Measurements from ENCODE around the gene SF3A1. TPM values are rescaled to one million over a fixed set of nuclear protein-coding genes. Genes with fewer than 3 reads are reported as not detected.

Gene SF3A1
- total RNA-seq, 2 experiments from 2014 or later, result 335 to 388 TPM

GRCh38 chr22:30373331-30374325 is 16.9 kb upstream of the SF3A1 start:
- POLR2A ChIA-PET, result no interaction called here
- H3K27me3 Mint-ChIP-seq, result no peaks in the 10 kb centered on the region
- no peak overlapping the region for H3K4me3 ChIP-seq (ENCODE audit: low read length)
- CTCF ChIA-PET, result no interaction called here
- H3K27ac ChIP-seq (ENCODE audit: low read depth in 1 of 2, low read length in 2 of 2), result no peak overlapping the region
- no peak for DNase-seq
- H3K36me3 ChIP-seq (ENCODE audit: insufficient read depth, low read length), result no peaks in the 10 kb centered on the region
- ATAC-seq (ENCODE audit: poor library complexity), result no peak
- H3K36me3 Mint-ChIP-seq (ENCODE audit: low read depth), result no peaks in the 10 kb centered on the region
- H3K4me3 Mint-ChIP-seq, result no peak overlapping the region
- no peaks in the 10 kb centered on the region for H3K9me3 ChIP-seq (ENCODE audit: control insufficient read depth in 1 of 2, insufficient read depth in 1 of 2, low read length in 2 of 2)
- no peaks in the 10 kb centered on the region for H3K4me1 ChIP-seq (ENCODE audit: insufficient read depth, low read length)
- intact Hi-C loops (cut with DNase I, micrococcal nuclease), result no loop called here
- TF ChIP-seq CTCF (IDR thresholded peaks at IDR 0.05), result no peak
- no peaks in the 10 kb centered on the region for H3K9me3 Mint-ChIP-seq
- H3K27ac Mint-ChIP-seq, result no peak overlapping the region
- H3K27me3 ChIP-seq (ENCODE audit: control insufficient read depth in 1 of 2, insufficient read depth in 2 of 2, low read length in 2 of 2), result no peaks in the 10 kb centered on the region
- no peaks in the 10 kb centered on the region for H3K4me1 Mint-ChIP-seq (ENCODE audit: low read depth)

GRCh38 chr22:30372915-30373314 is 16.2 kb upstream of the SF3A1 start:
- Histone ChIP-seq H3K36me3 (ENCODE audit: insufficient read depth, low read length) (no peaks in the 10 kb centered on the region), H3K4me3 (ENCODE audit: low read length) (no peak overlapping the region), H3K27ac (ENCODE audit: low read depth in 1 of 2, low read length in 2 of 2) (no peak overlapping the region), H3K9me3 (ENCODE audit: control insufficient read depth in 1 of 2, insufficient read depth in 1 of 2, low read length in 2 of 2) (no peaks in the 10 kb centered on the region), H3K27me3 (ENCODE audit: control insufficient read depth in 1 of 2, insufficient read depth in 2 of 2, low read length in 2 of 2) (no peaks in the 10 kb centered on the region), H3K4me1 (ENCODE audit: insufficient read depth, low read length) (no peaks in the 10 kb centered on the region)
- TF ChIP-seq CTCF (IDR thresholded peaks at IDR 0.05), result no peak
- ChIA-PET POLR2A (no interaction called here), CTCF (no interaction called here)
- intact Hi-C loops (cut with DNase I, micrococcal nuclease), result no loop called here
- DNase-seq (no peak), ATAC-seq (ENCODE audit: poor library complexity) (no peak)
- H3K36me3 Mint-ChIP-seq (ENCODE audit: low read depth), result no peaks in the 10 kb centered on the region
- H3K4me3 Mint-ChIP-seq, result no peak overlapping the region
- no peak overlapping the region for H3K27ac Mint-ChIP-seq
- no peaks in the 10 kb centered on the region for H3K4me1 Mint-ChIP-seq (ENCODE audit: low read depth)
- H3K27me3 Mint-ChIP-seq, result no peaks in the 10 kb centered on the region
- H3K9me3 Mint-ChIP-seq, result no peaks in the 10 kb centered on the region

- H3K27ac Mint-ChIP-seq, result no peak overlapping the region
- H3K9me3 ChIP-seq (ENCODE audit: control insufficient read depth in 1 of 2, insufficient read depth in 1 of 2, low read length in 2 of 2), result no peaks in the 10 kb centered on the region
- H3K27me3 ChIP-seq (ENCODE audit: control insufficient read depth in 1 of 2, insufficient read depth in 2 of 2, low read length in 2 of 2), result no peaks in the 10 kb centered on the region
- no peak for TF ChIP-seq CTCF (IDR thresholded peaks at IDR 0.05)
- H3K27ac ChIP-seq (ENCODE audit: low read depth in 1 of 2, low read length in 2 of 2), result no peak overlapping the region
- no peaks in the 10 kb centered on the region for H3K36me3 Mint-ChIP-seq (ENCODE audit: low read depth)
- no peaks in the 10 kb centered on the region for H3K4me1 ChIP-seq (ENCODE audit: insufficient read depth, low read length)
- DNase-seq (no peak), ATAC-seq (ENCODE audit: poor library complexity) (no peak)
- no peaks in the 10 kb centered on the region for H3K4me1 Mint-ChIP-seq (ENCODE audit: low read depth)
- ChIA-PET CTCF (no interaction called here), POLR2A (no interaction called here)
- H3K4me3 Mint-ChIP-seq, result no peak overlapping the region
- H3K4me3 ChIP-seq (ENCODE audit: low read length), result no peak overlapping the region
- H3K9me3 Mint-ChIP-seq, result no peaks in the 10 kb centered on the region
- no peaks in the 10 kb centered on the region for H3K27me3 Mint-ChIP-seq
- intact Hi-C loops (cut with DNase I, micrococcal nuclease), result no loop called here
- no peaks in the 10 kb centered on the region for H3K36me3 ChIP-seq (ENCODE audit: insufficient read depth, low read length)
These were observed 15.3 kb upstream of the SF3A1 start for GRCh38 chr22:30371981-30372380.
